ENCODE measurements around the gene MUC3A.
"Not testable (repeated sequence)": the region's sequence is repeated elsewhere in the genome, so short reads cannot be mapped to it uniquely, and the experiment has no call there.

The MUC3A gene

DNA sequence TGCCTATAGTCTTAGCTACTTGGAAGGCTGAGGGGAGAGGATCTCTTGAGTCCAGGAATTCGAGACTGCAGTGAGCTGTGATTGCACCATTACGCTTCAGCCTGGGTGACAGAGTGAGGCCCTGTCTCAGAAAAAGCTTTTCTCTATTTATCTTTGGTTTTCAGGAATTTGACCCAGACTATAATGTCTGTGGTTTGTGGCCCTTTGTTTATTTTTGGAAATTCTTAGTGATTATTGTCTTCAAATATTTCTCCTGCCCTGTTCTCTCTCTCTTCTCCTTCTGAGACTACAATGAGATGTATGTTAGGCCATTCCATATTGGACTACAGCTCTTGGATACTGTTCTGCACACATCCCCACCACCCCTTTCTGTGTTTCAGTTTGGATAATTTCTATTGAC, 24.7 kb downstream of the MUC3A start:
- DNase-seq (ENCODE audit: low read depth) = no peak

- DNase-seq (ENCODE audit: low read depth) = no peak
Measured at GRCh38 chr7:100975371-100975821, 26.1 kb downstream of the MUC3A start.

DNA sequence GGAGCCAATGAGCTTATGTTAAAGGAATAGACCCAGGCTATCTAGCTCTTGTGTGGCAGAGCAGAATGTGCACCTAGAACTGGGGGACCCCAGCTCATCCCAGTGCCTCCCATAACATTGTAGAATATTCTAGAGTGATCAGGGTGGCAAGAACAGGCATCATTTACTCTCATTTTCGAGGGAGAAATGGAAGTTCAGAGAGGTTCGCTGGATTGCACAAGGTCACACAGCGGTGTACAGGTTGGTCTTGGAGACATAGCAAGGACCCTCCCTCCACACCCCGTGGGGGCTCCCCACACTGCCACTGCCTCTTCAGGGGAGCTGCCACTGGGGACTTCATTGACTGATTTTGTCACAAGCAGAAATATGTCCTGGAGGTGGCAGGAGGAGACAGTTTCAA, 29.0 kb downstream of the MUC3A start:
- no peak for DNase-seq (ENCODE audit: low read depth)

GRCh38 chr7:100983451-100984187, 34.3 kb downstream of the MUC3A start:
- peak; percentile 49 for DNase-seq (ENCODE audit: low read depth)

DNA sequence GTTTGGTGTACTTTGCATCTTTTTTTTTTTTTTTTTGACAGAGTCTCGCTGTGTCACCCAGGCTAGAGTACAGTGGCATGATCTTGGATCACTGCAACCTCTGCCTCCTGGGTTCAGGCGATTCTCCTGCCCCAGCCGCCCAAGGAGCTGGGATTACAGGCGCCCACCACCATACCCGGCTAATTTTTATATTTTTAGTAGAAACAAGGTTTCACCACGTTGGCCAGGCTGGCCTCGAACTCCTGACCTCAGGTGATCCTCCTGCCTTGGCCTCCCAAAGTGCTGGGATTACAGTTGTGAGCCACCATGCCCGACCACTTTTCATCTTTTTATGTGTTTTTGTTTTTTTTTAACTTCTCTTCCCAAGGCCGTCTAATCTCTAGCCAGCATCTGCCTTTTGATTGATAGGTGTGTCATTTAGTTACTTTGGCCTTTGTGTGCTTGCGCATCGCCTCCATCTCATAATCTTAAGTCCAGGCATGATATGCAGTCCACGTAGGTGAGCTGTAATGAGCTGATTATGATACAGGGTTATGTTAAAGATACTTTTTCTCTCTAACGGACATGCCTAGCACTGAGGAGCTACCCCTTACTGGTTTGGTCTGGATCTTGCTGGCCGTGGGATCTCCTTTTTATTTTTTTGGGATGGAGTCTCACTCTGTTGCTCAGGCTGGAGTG, 35.0 kb downstream of the MUC3A start:
- not testable (repeated sequence) for DNase-seq (ENCODE audit: low read depth)

GRCh38 chr7:100985033-100985797, 35.9 kb downstream of the MUC3A start:
- DNase-seq (ENCODE audit: low read depth) = not testable (repeated sequence)

DNA sequence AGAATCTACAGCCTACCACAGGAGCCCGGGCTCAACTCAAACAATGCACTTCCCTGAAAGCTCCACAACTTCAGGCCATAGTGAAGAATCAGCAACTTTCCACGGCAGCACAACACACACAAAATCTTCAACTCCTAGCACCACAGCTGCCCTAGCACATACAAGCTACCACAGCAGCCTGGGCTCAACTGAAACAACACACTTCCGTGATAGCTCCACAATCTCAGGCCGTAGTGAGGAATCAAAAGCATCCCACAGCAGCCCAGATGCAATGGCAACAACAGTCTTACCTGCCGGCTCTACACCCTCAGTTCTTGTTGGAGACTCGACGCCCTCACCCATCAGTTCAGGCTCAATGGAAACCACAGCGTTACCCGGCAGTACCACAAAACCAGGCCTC, 42.3 kb downstream of the MUC3A start:
- no peak for DNase-seq (ENCODE audit: low read depth)

- not testable (repeated sequence) for DNase-seq (ENCODE audit: low read depth)
Measured at GRCh38 chr7:100992280-100992679, 42.9 kb downstream of the MUC3A start.

DNA sequence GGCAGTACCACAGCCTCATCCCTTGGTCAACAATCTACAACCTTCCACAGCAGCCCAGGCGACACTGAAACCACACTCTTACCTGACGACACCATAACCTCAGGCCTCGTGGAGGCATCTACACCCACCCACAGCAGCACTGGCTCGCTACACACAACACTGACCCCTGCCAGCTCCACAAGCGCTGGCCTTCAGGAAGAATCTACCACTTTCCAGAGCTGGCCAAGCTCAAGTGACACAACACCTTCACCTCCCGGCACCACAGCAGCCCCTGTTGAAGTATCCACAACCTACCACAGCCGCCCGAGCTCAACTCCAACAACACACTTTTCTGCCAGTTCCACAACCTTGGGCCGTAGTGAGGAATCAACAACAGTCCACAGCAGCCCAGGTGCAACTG, 45.3 kb downstream of the MUC3A start:
- DNase-seq (ENCODE audit: low read depth) = not testable (repeated sequence)

- DNase-seq (ENCODE audit: low read depth) = not testable (repeated sequence)
Measured at GRCh38 chr7:100998530-100998929, 49.2 kb downstream of the MUC3A start.

DNA sequence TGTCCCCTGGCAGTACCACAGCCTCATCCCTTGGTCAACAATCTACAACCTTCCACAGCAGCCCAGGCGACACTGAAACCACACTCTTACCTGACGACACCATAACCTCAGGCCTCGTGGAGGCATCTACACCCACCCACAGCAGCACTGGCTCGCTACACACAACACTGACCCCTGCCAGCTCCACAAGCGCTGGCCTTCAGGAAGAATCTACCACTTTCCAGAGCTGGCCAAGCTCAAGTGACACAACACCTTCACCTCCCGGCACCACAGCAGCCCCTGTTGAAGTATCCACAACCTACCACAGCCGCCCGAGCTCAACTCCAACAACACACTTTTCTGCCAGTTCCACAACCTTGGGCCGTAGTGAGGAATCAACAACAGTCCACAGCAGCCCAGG, 50.0 kb downstream of the MUC3A start:
- not testable (repeated sequence) for DNase-seq (ENCODE audit: low read depth)

- DNase-seq (ENCODE audit: low read depth) = not testable (repeated sequence)
Measured at GRCh38 chr7:101000025-101000424, 50.7 kb downstream of the MUC3A start.

GRCh38 chr7:101002333-101002732, 53.0 kb downstream of the MUC3A start:
- DNase-seq (ENCODE audit: low read depth) = not testable (repeated sequence)

- not testable (repeated sequence) for DNase-seq (ENCODE audit: low read depth)
Measured at GRCh38 chr7:101007361-101007760, 58.0 kb downstream of the MUC3A start.

DNA sequence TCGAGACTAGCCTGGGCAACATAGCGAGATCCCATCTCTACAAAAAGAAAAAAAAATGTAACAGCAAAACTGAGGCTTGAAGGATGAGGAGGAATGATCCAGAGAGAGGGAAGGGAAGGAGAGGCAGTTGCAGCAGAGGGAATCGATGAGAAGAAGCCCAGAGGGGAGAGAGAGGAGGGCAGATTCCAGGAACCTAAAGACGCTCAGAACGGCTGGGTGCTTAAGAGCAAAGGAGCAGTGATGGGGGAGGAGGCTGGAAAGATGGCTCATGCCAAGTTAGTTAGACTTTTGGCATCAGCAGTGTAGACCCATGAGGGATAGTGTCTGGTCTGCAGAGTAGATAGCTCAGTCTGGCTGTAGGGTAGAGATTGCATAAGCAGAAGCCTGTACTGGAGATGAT, 60.3 kb downstream of the MUC3A start:
- DNase-seq (ENCODE audit: low read depth) = no peak

DNA sequence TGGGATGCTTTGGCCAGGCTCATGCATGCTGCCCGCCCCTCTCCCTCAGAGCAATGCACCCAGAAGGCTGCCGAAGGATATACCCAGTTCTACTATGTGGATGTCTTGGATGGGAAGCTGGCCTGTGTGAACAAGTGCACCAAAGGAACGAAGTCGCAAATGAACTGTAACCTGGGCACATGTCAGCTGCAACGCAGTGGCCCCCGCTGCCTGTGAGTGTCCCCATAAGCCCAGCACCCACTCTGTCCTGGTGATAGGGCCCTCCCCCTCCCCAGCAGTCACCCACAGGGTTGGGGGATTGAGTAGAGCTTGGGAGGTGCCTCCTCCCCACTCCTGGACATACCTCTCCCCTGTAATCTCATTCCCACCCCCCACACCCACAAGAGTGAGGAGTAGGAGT, 63.6 kb downstream of the MUC3A start:
- DNase-seq (ENCODE audit: low read depth) = no peak

- no peak for DNase-seq (ENCODE audit: low read depth)
Measured at GRCh38 chr7:101015626-101016025, 66.3 kb downstream of the MUC3A start.

- peak; percentile 44 for DNase-seq (ENCODE audit: low read depth)
Measured at GRCh38 chr7:101017064-101017777, 67.9 kb downstream of the MUC3A start.
